GM12873 (cell line): ENCODE data around the gene ASPRV1.
A peak's percentile ranks its signal among the peaks of the same experiment; 100 is the strongest.

ENCODE experiments used
- TF ChIP-seq, protein P1 (sequence below): IDR thresholded peaks from 2 replicates; pipeline ENCODE4 v1.5.1; 2012; ENCODE audit warnings: low read depth, mild to moderate bottlenecking, moderate library complexity, low read length, control low read depth; ENCODE audit not compliant: insufficient read depth; ENCODE audit errors: missing control alignments

The ASPRV1 gene

DNA sequence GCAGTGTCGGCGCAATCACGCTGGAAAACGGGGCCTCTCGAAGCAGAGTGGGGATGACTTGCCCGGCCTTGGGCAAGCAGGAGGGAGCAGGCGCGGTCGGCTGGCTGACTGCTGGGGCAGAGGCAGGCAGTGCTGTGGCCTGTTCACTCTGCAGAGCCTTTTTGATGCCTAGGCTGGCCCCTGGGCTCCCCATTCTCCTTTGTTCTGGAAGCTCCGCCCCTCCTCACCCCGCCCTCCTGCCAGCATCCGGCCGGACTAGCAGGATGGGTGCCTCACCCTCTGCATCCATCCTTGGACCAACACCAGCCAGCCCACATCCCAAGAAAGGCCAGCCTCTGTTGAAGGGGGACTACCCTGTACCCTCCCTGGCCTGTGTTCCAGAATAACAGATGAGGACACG lies at the start of gene ASPRV1:
TSS of gene ASPRV1 (minus strand) at position 136 of the 400 bp plus-strand sequence. CDS start 195 bp downstream, outside the sequence.
- TF ChIP-seq, protein P1, sequence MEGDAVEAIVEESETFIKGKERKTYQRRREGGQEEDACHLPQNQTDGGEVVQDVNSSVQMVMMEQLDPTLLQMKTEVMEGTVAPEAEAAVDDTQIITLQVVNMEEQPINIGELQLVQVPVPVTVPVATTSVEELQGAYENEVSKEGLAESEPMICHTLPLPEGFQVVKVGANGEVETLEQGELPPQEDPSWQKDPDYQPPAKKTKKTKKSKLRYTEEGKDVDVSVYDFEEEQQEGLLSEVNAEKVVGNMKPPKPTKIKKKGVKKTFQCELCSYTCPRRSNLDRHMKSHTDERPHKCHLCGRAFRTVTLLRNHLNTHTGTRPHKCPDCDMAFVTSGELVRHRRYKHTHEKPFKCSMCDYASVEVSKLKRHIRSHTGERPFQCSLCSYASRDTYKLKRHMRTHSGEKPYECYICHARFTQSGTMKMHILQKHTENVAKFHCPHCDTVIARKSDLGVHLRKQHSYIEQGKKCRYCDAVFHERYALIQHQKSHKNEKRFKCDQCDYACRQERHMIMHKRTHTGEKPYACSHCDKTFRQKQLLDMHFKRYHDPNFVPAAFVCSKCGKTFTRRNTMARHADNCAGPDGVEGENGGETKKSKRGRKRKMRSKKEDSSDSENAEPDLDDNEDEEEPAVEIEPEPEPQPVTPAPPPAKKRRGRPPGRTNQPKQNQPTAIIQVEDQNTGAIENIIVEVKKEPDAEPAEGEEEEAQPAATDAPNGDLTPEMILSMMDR = no peak

- TF ChIP-seq, protein P1 = no peak
These were observed 49.2 kb upstream of the ASPRV1 start for GRCh38 chr2:70010576-70011111.

DNA sequence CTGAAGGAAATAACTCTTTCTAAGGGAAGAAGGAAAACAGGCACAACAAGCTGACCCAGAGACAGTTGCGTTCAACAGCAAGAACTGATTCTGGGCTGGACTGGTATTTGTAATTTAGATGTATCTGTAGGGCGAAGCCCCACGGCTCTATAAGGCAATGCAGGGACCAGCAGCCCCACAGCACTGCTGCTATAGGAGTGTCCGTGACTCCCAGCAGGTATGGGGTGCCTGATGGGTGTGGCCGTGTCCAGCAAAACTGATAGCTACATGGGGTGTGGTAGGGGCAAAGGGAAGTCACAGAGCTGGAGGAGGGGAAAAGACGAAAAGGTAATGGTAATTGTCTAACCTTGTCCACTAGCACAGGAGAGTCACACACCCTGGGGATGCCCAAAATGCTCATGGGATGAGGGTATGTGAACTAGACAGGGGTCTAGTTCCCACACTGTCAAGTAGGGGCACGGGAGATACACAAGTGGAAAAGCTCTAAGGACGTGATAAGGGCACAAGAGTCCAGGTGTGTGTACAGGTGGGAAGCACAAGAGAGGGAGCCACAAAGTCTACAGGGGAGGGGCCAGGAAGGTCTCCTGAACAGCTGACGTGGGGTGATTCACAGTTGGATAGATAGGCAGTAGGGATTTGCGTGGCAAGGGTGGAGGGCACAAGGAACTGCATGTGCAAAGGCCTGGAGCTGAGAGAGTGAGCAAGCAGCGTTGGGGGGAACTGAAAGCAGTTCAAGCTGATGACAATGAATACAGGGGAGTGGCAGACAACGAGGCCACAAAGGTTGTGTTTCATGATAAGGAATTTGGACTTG lies 48.5 kb upstream of the ASPRV1 start:
- TF ChIP-seq, protein P1 = no peak

DNA sequence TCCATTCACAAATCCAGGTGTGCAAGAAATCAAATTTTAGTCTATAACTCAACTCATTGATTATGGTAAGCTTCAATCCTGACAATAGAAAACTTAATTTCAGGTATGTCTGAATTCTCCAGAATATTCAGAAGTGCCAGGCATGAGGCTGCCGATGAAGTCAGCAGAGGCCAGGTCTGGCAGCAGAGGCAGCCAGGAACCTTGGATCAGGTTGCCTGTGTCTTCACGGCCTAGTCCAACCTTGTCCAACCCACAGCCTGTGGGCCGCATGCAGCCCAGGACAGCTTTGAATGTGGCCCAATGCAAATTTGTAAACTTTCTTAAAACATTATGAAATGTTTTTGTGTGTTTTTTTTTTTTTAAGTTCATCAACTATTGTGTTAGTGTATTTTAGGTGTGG lies 46.9 kb upstream of the ASPRV1 start:
- TF ChIP-seq, protein P1 = no peak

GRCh38 chr2:70007151-70007550 lies 45.7 kb upstream of the ASPRV1 start:
- TF ChIP-seq, protein P1 = no peak

- TF ChIP-seq, protein P1 = no peak
These were observed 45.0 kb upstream of the ASPRV1 start for GRCh38 chr2:70006447-70006784.

- TF ChIP-seq, protein P1 = peak; percentile 17
These were observed 44.5 kb upstream of the ASPRV1 start for GRCh38 chr2:70005752-70006446.
